Stimulated activated CD8-positive, alpha-beta memory T cell treated with anti-CD3 and anti-CD28 coated beads, Interleukin-12 subunit alpha, Interleukin-12 subunit beta, amount 100 ng/mL, for 1 hour (primary cell): Measurements from ENCODE around the gene PRKCA.

Source experiments
- DNase-seq: peaks from one replicate; pipeline ENCODE4 v3.0.0-alpha.2; 2020; ENCODE audit warnings: low read depth

Gene PRKCA

DNA sequence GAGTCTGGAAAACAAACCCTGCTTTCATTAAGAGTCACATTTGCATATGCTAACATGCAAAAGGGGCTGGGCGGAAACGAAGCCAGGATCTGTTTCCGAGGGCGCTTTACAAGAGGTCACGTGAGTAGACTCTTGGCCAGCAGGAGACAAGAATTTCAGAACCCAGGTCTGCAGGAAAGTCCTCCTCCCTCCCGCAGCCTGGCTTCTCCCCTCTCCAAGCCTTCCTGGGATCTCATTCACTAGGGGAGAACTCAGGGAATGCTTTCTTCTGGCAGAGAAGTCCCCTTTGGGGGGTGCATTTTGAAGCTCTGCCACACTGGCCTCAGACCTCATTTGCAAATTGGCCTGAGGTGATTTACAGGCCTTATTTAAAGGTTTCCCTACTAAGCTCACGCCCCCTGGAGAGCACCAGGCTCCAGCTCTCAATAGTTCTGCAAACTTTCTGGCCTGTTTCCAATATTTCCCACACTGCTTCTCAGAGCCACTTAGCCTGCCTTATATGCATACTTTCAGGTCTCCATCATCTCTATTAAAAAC is 475.3 kb downstream of the PRKCA start:
- no peak for DNase-seq

DNA sequence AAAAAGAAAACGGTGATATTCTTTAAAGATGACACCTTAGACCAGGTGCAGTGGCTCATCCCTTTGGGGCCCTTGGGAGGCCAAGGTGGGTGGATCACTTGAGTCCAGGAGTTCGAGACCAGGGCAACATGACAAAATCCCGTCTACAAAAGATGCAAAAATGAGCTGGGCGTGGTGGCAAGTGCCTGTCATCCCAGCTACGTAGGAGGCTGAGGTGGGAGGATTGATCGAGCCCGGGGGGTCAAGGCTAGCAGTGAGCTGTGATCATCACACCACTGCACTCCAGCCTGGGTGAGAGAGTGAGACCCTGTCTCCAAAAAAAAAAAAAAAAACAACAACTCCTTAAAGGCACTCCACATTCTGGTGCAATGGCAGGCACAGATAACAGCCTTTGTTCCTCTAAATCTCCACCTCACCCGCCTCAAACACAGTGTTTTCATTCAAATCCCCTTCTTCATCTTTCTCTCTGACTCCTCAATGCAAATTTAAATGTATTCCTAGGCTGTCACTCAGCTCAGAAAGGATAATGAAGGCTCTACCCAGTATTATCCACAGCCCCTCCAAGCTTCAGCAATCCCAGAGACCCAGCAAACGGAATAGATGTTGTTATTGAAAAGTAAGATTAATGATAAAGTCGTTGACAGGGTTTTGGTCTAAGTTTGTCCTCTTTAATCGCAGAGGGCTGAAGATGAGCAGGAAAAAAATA is 476.3 kb downstream of the PRKCA start:
- DNase-seq = no peak

DNA sequence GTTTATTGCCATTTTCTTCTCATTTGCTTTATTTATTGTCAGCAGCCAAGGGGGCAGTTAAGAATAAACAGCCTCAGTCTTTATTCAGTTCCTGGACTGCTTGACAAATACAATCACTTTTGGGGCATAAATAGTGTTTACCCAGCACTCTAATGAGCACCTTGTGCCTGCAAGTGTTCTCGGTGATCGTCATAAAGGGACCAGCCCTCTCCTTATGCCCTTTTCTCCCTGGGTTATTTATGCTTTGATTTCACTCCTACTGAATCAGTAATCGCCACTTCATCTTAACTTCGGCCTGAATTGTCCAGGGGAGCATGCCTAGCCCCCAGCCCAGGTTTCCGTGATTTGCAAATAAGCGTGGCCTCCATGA is 476.8 kb downstream of the PRKCA start:
- DNase-seq = no peak

DNA sequence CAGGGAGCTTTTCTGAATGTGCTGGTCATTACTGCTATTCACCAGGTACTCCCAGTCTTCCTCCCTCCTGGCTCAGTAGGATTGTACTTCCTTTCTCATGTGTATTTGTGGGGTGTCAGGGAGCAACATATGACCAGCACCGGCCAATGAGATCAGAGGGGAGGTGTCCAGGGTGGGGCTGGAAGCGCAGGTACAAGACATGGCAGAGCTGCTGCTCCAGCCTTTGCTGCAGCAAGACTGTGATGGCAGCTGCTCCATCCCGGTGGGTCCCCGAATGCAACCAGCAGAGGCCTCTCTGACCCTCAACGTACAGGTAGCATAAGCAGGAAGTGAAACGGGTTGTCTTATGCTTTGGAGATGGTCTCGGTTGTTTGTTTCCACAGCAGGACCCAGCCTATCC is 478.7 kb downstream of the PRKCA start:
- no peak for DNase-seq

DNA sequence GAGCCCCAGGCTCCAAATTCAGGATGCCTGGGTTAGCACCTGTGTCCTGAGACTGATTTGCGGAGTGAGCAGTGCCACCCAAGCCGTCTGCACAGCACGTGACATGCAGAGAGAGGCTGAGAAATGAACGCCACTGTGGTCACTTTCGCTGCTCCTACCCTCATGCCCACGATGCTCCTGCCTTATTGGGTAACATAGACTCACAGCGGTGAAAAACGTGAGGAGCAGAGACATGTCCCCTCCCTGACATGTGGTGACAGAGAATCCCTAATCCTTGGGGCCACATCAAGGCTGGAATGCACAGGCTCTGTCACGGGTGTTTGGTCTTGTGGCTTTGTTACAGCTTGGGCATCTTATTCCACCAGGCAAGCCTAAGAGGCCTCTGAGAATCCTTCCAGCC is 480.4 kb downstream of the PRKCA start:
- DNase-seq = no peak

DNA sequence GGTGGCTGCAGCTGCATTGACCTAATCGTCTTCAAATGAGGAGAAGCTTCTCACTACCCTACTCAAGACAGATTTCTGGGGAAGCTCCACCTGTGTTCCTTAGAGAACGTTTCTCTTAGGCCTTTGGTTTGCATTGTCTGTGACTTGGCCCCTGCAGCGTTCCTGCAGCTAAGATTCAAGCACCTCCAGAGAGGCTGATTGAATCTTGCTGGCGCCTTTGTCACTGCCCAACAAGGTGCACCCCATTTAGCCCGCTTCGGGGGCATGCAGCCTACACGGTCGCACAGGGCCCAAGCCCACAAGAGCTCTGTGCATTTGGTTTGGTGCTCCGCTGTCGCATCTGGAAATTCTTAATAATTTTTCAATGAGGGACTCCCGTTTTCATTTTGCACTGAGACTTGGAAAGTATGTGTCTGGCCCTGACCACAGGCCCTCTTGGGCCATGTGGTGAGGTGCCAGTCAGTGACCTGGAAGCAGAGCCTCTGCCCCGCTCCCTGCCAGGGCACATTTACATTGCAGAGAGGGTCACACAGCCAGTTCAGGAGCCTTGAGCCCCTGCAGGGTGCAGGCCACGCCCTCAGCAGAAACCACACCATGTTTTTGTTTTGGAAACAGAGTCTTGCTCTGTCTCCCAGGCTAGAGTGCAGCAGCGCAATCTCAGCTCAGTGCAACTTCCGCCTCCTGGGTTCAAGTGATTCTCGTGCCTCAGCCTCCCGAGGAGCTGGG is 481.4 kb downstream of the PRKCA start:
- DNase-seq = no peak

DNA sequence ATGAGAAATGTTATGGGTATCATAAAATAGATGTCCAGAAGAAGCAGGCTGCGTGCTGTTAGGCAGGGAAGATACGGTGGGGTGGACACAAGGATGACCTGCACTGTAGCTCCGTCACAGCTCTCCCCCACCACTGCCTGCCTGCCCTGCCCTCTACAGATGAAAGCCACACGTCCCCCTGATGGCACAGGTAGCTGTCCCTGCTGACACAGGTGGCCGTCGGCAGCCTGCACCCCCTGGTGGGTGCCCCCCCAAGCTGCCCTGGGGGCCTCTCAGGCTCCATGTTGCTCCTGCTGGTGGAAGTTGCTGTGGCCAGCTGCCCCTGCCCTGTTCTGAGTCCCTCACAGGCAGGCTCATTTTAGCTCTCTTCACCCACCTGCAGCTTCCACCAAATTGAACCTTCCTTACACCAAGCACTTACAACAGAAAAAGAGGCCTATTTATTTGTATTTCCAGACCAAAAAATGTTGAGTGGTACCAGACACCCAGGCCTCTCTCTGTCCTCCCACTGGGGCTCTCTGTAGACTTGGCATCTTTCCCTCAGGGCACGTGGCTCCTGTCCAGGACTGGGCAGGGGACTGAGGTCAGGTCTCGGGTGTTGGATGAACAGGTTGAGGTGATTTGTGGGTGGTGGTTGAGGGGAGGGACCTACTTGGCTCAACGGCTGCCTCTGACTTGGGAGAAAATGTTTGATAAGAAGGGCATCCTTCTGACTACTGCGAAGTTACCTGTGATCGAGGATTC is 482.4 kb downstream of the PRKCA start:
- DNase-seq = no peak

DNA sequence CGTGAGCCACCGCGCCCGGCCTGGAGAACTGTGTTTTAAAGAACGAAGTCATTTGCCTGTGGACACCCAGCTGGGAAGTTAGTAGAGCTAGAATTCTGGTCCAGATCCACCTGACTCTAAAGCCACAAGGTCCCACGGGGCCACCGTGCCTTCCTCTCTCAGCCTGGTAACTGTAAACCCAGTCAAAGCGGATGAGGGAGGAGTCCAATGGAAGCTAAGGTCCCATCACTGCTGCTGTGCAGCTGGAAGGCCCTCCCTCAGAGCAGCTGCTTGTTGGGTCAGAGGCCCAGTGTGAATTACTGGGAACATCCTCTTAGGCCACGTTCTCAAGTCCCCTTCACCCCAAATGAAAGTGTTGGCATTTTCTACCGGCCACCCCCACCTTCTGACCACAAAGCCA is 483.7 kb downstream of the PRKCA start:
- DNase-seq = no peak

DNA sequence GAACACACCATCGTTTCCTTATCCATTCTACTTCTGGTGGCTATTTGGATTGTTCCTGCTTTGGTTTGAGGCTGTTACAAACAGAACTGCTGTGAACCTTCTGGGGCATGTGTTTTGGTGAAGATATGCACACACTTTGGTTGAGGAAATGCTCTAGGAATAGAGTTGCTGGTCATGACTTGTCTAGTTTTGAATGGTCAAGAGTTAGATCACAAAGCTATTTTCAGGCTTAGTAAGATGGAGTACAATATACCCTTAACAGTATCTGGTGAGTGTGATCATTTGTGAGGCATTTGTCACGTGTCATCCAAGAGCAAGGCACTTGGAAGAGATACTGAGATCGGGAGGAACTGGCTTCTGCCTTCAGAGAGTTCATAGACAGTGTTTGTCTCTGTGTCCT is 485.5 kb downstream of the PRKCA start:
- no peak for DNase-seq

DNA sequence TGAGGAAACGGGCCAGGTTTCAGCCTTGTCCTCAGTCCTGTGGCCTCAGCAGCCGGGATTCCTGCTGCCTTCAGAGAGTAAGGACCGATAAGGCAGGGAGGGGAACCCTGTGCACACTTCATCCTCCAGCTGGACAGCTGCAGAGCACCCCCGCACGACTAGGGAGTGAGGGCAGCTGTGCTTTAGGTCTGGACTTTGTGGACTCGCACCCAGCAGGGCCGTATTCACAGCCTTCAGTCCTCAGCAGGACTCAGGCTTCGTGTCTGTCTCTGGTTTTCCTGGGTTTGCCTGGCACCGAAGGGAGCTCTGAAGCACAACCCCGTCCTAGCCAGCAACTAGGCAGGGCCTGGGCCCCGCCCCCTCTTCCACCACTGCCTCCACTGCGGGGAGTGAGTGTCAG is 486.7 kb downstream of the PRKCA start:
- no peak for DNase-seq

DNA sequence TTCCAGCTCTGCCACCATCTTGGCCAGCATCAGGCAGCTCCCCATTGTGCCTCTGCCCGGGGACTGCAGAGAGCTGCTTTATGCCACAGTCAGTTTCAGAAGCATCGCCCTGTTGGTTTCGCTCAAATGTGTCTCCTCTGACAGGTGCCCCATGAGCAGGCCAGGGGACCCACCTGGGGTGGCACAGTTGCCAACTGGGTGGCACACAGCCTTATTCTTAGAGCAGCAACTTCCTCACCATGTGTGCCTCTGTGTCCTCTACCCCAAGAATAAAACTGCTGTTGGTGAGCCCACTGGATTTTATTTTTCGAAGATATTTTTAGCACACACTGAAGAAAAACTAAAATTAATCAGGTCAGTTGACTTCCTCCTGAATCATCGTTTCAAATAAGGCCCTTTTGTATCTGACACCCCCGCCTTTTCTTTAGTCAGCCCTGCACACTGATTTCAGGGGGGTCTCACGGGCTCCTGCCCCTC is 487.6 kb downstream of the PRKCA start:
- no peak for DNase-seq

DNA sequence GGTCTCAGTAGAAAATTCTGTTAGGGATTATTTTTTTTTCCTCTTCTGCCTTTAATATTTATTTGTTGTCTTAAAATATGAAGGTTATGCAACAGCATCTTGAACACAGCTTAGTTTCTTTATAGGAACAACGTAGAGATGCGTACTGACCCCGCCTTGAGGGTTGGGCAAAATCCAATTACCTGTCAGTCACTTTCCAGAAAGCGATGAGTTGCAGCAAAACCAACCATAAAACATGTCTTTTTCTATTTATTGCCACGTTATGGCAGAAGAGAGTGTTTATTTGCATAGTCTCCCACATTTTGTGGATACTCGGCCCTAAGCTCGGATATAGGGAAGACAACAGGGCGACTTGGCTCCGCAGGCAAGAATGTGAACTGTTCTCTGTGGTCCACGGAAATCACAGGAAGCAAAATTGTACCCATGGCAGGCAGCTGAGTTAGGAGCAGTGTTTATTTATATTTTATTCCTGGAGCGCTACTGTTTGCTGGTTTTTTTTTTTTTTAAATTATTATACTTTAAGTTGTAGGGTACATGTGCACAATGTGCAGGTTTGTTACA is 488.2 kb downstream of the PRKCA start:
- DNase-seq = no peak

DNA sequence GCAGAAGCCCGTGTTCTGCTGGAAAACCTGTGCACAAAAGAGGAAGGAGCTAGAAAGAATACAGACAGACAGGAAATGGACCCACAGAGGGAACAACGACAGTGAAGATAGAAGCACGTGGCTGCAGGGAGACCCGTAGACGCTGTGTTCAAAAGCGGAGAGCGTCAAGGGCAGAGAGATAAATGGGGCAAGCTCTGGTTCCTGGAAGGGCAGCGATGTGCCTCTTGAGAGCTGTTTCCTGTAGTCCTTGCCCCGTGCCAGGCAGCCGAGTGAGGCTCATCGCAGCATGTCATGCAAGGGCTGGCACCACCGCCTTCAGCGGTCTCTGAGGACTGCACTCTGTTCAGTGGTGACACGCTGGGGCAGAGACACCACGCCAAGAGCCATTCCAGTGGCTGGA is 488.9 kb downstream of the PRKCA start:
- DNase-seq = no peak

DNA sequence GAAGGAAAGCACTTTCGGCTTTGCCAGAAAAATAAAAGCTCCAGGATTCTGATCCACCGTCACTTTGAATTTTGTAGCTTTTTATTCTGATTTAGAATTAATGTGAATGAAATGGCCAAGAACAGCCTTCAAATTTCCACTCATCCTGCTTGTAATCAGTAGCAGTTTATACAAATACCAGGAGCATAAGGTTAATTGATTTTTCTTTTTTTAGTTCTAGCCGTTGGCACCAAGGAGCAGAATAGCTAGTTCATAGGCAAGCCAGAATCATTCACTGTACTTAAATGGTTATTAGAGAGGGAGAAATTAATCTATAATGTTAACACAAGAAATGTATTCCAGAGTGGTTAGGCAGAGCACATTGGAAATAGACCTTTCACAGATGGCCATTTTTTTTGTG is 491.4 kb downstream of the PRKCA start:
- no peak for DNase-seq

DNA sequence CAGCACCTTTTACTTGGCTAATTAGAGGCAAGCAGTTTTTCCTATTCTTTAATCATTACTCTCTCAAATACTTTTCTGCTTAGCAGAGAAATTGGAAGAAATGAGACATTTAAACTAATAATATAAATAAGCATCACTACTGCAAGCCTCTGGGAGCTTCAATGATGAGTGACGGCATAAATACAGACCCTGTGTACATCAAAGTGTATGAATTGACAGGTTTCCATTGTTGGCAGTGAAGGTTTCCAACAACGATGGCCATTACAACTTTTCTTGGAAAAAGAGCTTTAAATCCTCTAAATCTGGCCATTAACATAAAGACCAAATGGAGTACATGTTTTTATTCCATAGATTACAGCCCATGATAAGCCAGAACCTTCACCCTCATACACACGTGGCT is 493.1 kb downstream of the PRKCA start:
- DNase-seq = no peak

DNA sequence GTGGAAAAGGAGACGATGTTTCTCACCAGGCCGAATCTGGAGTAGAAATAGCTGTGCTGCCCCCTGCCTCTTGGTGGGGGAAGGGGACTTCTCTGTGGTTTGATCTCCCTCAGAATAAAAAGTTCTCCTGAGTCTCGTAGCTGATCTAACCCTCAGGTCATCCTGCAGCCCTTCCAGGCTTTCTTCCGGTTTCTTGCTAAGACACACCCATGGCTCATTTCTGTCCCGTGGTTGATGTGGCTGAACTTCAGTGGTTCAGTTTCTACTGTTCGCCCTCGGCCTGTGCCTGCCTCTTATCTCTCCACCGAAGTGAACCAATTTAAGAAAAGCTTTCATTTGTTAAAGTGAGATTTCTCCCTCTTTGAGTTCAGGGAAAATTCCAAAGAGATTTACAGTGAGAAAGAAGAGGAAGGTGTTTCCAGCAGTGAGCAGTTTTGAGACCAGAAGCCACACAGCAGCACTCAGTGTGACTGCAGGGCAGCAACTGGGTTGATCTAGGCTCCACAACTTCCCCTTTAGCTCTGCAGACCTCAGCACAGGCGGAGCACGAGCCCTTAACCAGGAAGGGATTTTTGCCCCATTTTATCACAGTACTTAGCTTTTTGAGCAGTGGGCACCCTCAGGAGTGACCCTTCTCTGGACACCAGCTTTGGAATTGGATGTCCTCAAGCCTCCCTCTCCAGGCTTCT is 497.6 kb downstream of the PRKCA start:
- no peak for DNase-seq

DNA sequence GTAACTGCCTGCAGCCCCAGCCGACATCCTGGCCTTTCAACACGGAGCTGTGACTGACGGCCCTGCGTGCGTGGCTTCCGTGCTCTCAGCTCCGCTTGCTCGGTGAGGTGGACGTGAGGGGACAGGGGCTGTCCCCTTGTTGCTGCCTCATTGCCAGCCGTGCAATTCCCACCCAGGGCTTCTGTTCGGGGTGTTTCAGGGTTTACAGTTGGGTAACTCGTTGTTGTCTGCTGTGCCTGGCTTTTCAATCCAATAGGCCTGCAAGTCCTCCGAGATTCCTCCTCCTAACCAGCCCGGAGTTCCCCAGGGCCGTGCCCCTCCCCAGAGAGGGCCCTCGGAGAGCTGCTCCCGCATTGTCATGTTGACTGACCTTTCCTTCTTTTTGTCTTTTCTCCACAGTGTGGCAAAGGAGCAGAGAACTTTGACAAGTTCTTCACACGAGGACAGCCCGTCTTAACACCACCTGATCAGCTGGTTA is 501.1 kb downstream of the PRKCA start:
- DNase-seq = no peak

DNA sequence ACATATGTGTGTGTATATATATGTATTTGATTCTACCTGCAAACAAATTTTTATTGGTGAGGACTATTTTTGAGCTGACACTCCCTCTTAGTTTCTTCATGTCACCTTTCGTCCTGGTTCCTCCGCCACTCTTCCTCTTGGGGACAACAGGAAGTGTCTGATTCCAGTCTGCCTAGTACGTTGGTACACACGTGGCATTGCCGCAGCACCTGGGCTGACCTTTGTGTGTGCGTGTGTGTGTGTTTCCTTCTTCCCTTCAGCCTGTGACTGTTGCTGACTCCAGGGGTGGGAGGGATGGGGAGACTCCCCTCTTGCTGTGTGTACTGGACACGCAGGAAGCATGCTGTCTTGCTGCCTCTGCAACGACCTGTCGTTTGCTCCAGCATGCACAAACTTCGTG is 503.2 kb downstream of the PRKCA start:
- no peak for DNase-seq

DNA sequence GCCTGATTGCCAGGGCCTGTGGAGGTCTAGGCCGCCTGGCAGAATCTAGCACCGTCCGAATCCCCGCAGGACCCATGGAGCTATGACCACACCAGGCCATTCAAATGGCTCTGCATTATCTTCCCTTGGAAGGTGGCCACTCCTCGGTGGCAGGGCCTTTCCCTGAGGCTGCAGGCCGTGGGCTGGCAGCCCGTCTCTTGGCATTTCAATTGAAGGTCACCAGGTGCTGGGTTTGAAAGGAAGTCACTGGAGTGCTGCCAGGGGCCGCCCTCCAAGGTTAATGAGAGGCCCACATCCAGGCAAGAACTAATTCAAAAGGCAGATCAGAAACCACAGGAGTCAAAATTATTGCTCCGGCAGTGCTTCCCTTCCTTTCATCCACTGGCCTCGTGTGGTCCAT is 504.8 kb downstream of the PRKCA start:
- DNase-seq = no peak

DNA sequence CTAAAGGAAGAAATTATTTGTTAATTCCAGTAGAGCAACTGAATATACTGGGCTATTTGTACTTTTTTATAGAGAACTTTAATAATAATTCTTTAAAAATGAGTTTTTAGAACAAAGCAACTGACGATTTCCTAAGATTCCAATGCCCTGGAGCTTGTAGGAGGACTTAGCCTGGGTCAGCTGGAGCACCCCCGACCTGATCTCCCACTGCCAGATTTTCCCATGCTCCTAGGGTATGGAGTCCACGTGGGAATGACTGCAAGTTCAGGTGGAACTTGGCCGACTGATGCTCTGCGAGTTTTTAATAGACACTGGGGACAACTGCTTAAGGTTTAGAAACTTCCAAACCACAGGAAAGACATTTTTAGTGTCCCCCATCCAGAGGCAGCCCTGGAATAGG is 507.0 kb downstream of the PRKCA start:
- no peak for DNase-seq

DNA sequence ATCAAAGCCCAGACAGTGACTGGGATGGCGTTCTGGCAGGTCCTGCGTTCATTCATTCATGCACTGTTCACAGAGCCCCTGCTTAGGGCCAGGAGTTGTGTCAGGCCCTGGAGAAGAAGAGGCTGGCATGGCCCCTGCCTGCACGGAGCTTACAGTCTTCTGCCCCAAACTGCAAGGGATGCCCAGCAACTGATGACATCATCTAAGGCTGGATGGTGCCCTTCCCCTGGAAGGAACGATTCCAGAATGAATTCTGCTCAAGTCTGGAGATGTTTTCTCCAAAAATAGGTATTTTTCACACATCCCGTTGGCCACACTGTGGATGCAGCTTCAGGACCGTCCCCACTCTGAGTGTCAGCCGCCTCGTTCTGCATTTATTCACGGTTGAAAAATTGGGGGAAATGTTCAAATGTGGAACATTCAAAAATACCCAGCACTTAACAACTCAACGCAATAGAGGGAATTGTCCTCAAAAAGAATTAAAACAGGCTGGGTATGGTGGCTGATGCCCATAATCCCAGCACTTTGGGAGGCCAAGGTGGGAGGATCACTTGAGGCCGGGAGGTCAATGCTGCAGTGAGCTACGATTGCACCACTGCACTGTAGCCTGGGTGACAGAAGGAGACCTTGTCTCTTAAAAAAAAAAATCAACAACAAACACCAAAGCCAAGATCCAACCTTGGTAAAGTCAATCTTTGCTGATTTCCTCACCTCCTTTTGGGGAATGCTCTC is 508.7 kb downstream of the PRKCA start:
- no peak for DNase-seq
